Heart right ventricle (tissue), 16 donors: ENCODE results near the gene KIAA0408. TPM values are rescaled to one million over a fixed set of nuclear protein-coding genes. Genes with fewer than 3 reads are reported as not detected.

Experiments
- ATAC-seq, 8 donors: fragments of 200-7000 bp; cut with Tn5 transposase; one replicate each; pipeline ENCODE4 v1.9.1; 2020; ENCODE audit warnings: mild to moderate bottlenecking in 8 of 8, moderate library complexity in 8 of 8, moderate number of reproducible peaks in 1 of 8
- DNase-seq, 2 donors: peaks; one replicate each; pipeline ENCODE4 v3.0.0-alpha.2; 2020
- H3K27ac ChIP-seq, 10 donors: fragments of 200-600 bp; sonication (generic) in 2 of 10; one replicate each; pipeline versions ENCODE4 v1.5.0 to v1.8.0; 2020 to 2022; ENCODE audit warnings: mild to moderate bottlenecking in 3 of 10
- H3K27me3 ChIP-seq, 7 donors: fragments of 200-600 bp; one replicate each; pipeline ENCODE4 v1.8.0; 2021 to 2022; ENCODE audit warnings: mild to moderate bottlenecking in 2 of 7
- H3K36me3 ChIP-seq, 9 donors: fragments of 200-600 bp; sonication (generic) in 1 of 9; one replicate each; pipeline versions ENCODE4 v1.5.0 to v1.8.0; 2020 to 2022; ENCODE audit warnings: mild to moderate bottlenecking in 2 of 9
- H3K4me1 ChIP-seq, 9 donors: fragments of 200-600 bp; sonication (generic) in 1 of 9; one replicate each; pipeline versions ENCODE4 v1.5.0 to v1.8.0; 2020 to 2022; ENCODE audit warnings: mild to moderate bottlenecking in 4 of 9
- H3K4me3 ChIP-seq, 10 donors: fragments of 200-600 bp; sonication (generic) in 2 of 10; one replicate each; pipeline versions ENCODE4 v1.5.0 to v1.8.0; 2020 to 2022; ENCODE audit warnings: mild to moderate bottlenecking in 7 of 10, moderate library complexity in 2 of 10
- H3K9me3 ChIP-seq, 11 donors: fragments of 200-600 bp in 10 of 11; sonication (generic) in 2 of 11; one replicate each; pipeline versions ENCODE4 v1.5.0 to v1.8.0; 2013 to 2022; ENCODE audit warnings: mild to moderate bottlenecking in 2 of 11, control low read depth in 1 of 11, moderate library complexity in 1 of 11
- CTCF ChIP-seq, 9 donors: fragments of 200-600 bp; sonication (generic) in 2 of 9; IDR thresholded peaks; one replicate each; pipeline versions ENCODE4 v1.5.0 to v1.8.0; 2021 to 2022; ENCODE audit warnings: antibody characterized with exemption in 9 of 9, mild to moderate bottlenecking in 5 of 9, moderate library complexity in 1 of 9
- WGBS, 2 donors: extraction: QIAGEN DNeasy Blood & Tissue Kit; methylation state at CpG; one replicate each; pipeline ENCODE4 v1.1.7; 2013; ENCODE audit warnings: inconsistent platforms in 1 of 2; 5-methylcytosine and 5-hydroxymethylcytosine counted together
- intact Hi-C, 10 donors: fragments of 100-400 bp; cut with DNase I; formaldehyde crosslinking; loops; one replicate each; pipeline versions ENCODE4 v1.11.1 to v1.14.2; 2022
- polyA plus RNA-seq, 2 donors: library from polyadenylated mRNA; stranded (reverse); fragments of 200-250 nt; gene quantifications; one replicate each; pipeline ENCODE4 v1.2.3, GENCODE V29; 2013
- total RNA-seq, 10 donors: library from RNA; stranded (reverse); fragmentation: NEBNext Ultra II Directional in 3 of 10; extraction: Animal tissue kit (Norgen Biotek cat#: 25700) in 3 of 10; gene quantifications; one replicate each; pipeline versions ENCODE4 v1.2.1 to v1.2.4, GENCODE V29; 2021 to 2023
- donor health status: Arrhythmogenic right ventricular cardiomyopathy.
- donor health status: ischemic (EF 13 %, LVEDD 7.1; RV severe dilation, severe dysfunction).
- donor health status: healthy with polysubstance abuse.
- donor health status: DM: no; HTN: yes; CAD: no.
- donor health status: DM: no; HTN: no; CAD: no.
- donor health status: ischemic (EF 25% LVEDD 6.9; RV normal size, moderate dysfunction).
- donor health status: ischemic (EF 25% LVEDD 5.7; RV mildly dilated, moderate dysfunction).
- donor health status: healthy.
- donor health status: DM: yes; HTN: yes; CAD: no.
- donor health status: Ischemic cardiomyopathy.
- donor health status: ischemic (EF 35%, LVEDD 5.7; RV mildly dilated, moderate dysfunction).
- donor health status: nonischemic (EF 11% LVEDD 7.7; RV severe dilation, severe dysfunction).
- donor health status: DM: yes; HTN: yes; CAD: no.
- donor health status: PGD.
- donor health status: ischemic (EF 29% LVEDD 5.4; RV normal size, mild dysfunction).
- donor health status: nonischemic (EF 23%, LVEDD 6.1; RV moderate dilation, normal function).

The KIAA0408 gene
- total and polyA plus RNA-seq, 12 donors, result 0.27 to 3.2 (median 1.3) TPM

GRCh38 chr6:127464161-127464880, 5.1 kb upstream of the KIAA0408 start:
- peaks cover 0 to 4% (median 0%) of the 10 kb centered on the region in 9 donors for H3K4me1 ChIP-seq
- intact Hi-C loops, result loop anchor here in 4 of 10 donors (2.0 to 5.0 kb wide), 3 partner anchors 73 to 178 kb away; no protein-coding TSS in a partner anchor
- WGBS, 2 donors, result 42 to 46% methylated on average over 6 of the region's 6 CpGs

GRCh38 chr6:127463056-127463455, 3.9 kb upstream of the KIAA0408 start:
- H3K27ac ChIP-seq, result no peak overlapping the region

More at GRCh38 chr6:127464161-127464880, 5.1 kb upstream of the KIAA0408 start:
- Histone ChIP-seq H3K27me3 (no peaks in the 10 kb centered on the region), H3K4me3 (no peak overlapping the region), H3K9me3 (no peaks in the 10 kb centered on the region), H3K36me3 (no peaks in the 10 kb centered on the region), H3K27ac (peak overlapping the region in 4 of 10 donors; percentile 11 to 38 (median 24))
- no peak for TF ChIP-seq CTCF (IDR thresholded peaks at IDR 0.05)
- DNase-seq (no peak), ATAC-seq (peak; percentile 67 to 78 (median 75))

DNA sequence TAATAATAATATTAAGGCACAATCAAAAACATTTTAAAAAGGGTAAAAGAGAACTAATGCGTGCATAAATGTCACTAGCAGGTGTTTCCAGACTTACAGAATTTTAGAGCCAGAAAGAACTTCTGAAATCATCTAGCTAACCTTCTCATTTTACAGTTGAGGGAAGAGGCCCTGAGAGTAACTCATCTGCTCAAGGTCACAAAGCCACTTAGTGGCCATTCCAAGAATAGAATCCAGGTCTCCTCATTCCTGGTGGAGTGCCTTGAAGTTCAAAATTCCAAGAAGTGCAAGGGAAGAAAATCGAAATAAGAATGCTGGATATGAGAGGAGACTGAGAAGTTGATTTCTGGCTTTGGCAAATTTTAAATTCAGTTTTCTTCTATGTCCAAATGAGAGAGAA, 3.2 kb upstream of the KIAA0408 start:
- Histone ChIP-seq H3K36me3 (no peaks in the 10 kb centered on the region), H3K9me3 (no peaks in the 10 kb centered on the region), H3K27ac (no peak overlapping the region), H3K27me3 (no peaks in the 10 kb centered on the region), H3K4me3 (no peak overlapping the region), H3K4me1 (peaks cover 0 to 22% (median 0%) of the 10 kb centered on the region in 9 donors)
- WGBS, 2 donors, result 80 to 82% methylated on average over 2 of the region's 2 CpGs
- TF ChIP-seq CTCF (IDR thresholded peaks at IDR 0.05), result no peak
- ATAC-seq (no peak), DNase-seq (no peak)
- intact Hi-C loops, result loop anchor here in 2 of 10 donors (5.0 kb wide), 2 partner anchors 75 to 180 kb away; no protein-coding TSS in a partner anchor

More at GRCh38 chr6:127463056-127463455, 3.9 kb upstream of the KIAA0408 start:
- no peak overlapping the region for H3K4me3 ChIP-seq
- intact Hi-C loops, result loop anchor here in 2 of 10 donors (5.0 kb wide), 2 partner anchors 74 to 179 kb away; no protein-coding TSS in a partner anchor
- 80 to 82% methylated on average over 5 of the region's 5 CpGs for WGBS, 2 donors
- no peaks in the 10 kb centered on the region for H3K36me3 ChIP-seq
- H3K27me3 ChIP-seq, result no peaks in the 10 kb centered on the region
- TF ChIP-seq CTCF (IDR thresholded peaks at IDR 0.05), result no peak
- ATAC-seq (no peak), DNase-seq (no peak)
- no peaks in the 10 kb centered on the region for H3K9me3 ChIP-seq
- H3K4me1 ChIP-seq, result peaks cover 0 to 16% (median 0%) of the 10 kb centered on the region in 9 donors

DNA sequence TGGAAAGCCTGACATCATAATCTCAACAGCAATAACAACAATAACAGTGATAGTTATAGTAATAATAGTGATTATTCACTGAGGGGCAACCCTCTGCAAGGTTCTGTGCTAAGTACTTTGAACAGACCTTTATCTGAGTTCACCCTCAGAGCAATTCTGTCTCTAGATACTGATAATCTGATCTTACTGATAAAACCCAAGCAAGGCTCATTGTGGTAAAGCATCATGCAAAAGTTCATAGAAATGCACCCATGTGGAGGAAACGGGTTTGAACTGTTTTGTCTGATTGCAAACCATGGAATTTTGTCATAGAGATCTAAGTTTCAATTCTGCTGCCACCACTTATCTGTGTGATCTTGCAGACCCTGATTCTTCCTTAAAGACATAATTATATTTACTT, 1.3 kb upstream of the KIAA0408 start:
- no peaks in the 10 kb centered on the region for H3K36me3 ChIP-seq
- no peaks in the 10 kb centered on the region for H3K27me3 ChIP-seq
- WGBS, 2 donors, result 80 to 87% methylated on average over 1 of the region's 1 CpG
- H3K4me3 ChIP-seq, result no peak overlapping the region
- no peak for DNase-seq
- H3K4me1 ChIP-seq, result peaks cover 0 to 32% (median 0%) of the 10 kb centered on the region in 9 donors
- no peak for ATAC-seq
- intact Hi-C loops, result loop anchor here in 2 of 10 donors (5.0 kb wide), 2 partner anchors 77 to 182 kb away; no protein-coding TSS in a partner anchor
- no peaks in the 10 kb centered on the region for H3K9me3 ChIP-seq
- no peak for TF ChIP-seq CTCF (IDR thresholded peaks at IDR 0.05)
- no peak overlapping the region for H3K27ac ChIP-seq
